ENCODE results near the gene DCC. TPM values are rescaled to one million over a fixed set of nuclear protein-coding genes. Genes with fewer than 3 reads are reported as not detected.

Gene DCC
- total and polyA plus RNA-seq, 10 donors, result 0.03 to 9.2 (median 0.91) TPM; not detected in 1

- H3K4me3 ChIP-seq, result no peak overlapping the region
- DNase-seq, result no peak
- H3K9me3 ChIP-seq, result peaks cover 0 to 18% (median 2%) of the 10 kb centered on the region in 8 donors
- H3K36me3 ChIP-seq, result no peaks in the 10 kb centered on the region
- H3K4me1 ChIP-seq, result no peaks in the 10 kb centered on the region
- TF ChIP-seq CTCF (IDR thresholded peaks at IDR 0.05 in 8 of 11, conservative IDR thresholded peaks at IDR 0.05 in 3 of 11) (no peak), POLR2AphosphoS5 (IDR thresholded peaks at IDR 0.05) (no peak), POLR2A (IDR thresholded peaks at IDR 0.05) (no peak)
- H3K27me3 ChIP-seq (replicated peaks in 1 of 7), result no peaks in the 10 kb centered on the region
- intact Hi-C loops (cut with DNase I; ENCODE audit: low total_unique reads), result no loop called here
- WGBS, 5 donors, result 61 to 76% (median 72%) methylated on average over 2 of the region's 2 CpGs
- no peak overlapping the region for H3K27ac ChIP-seq
These were observed 943.7 kb downstream of the DCC start for GRCh38 chr18:53283708-53284107.

DNA sequence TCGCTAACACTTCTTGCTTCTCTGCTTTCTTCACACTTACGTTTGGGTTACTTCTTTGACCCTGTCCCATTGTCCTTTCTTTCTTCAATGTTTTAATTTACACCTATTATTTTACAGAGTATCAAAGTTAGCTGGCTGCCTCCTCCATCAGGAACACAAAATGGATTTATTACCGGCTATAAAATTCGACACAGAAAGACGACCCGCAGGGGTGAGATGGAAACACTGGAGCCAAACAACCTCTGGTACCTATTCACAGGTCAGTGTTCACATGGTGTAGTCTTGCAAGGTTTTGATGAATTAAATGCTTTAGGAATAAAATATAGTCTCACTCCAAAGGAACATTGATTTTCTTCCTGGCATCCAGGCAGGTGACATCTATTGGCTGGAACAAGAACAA is 965.5 kb downstream of the DCC start:
- no peak for DNase-seq
- H3K27ac ChIP-seq, result no peak overlapping the region
- intact Hi-C loops (cut with DNase I; ENCODE audit: low total_unique reads), result no loop called here
- WGBS, 5 donors, result 82 to 87% (median 83%) methylated on average over 6 of the region's 6 CpGs
- H3K4me3 ChIP-seq, result no peak overlapping the region
- TF ChIP-seq POLR2A (IDR thresholded peaks at IDR 0.05), result no peak
- TF ChIP-seq CTCF (IDR thresholded peaks at IDR 0.05 in 8 of 11, conservative IDR thresholded peaks at IDR 0.05 in 3 of 11), result no peak
- no peak for TF ChIP-seq POLR2AphosphoS5 (IDR thresholded peaks at IDR 0.05)
- H3K9me3 ChIP-seq, result peaks cover 0 to 36% (median 11%) of the 10 kb centered on the region in 8 donors
- no peaks in the 10 kb centered on the region for H3K27me3 ChIP-seq (replicated peaks in 1 of 7)
- H3K4me1 ChIP-seq, result no peaks in the 10 kb centered on the region
- H3K36me3 ChIP-seq, result no peaks in the 10 kb centered on the region

DNA sequence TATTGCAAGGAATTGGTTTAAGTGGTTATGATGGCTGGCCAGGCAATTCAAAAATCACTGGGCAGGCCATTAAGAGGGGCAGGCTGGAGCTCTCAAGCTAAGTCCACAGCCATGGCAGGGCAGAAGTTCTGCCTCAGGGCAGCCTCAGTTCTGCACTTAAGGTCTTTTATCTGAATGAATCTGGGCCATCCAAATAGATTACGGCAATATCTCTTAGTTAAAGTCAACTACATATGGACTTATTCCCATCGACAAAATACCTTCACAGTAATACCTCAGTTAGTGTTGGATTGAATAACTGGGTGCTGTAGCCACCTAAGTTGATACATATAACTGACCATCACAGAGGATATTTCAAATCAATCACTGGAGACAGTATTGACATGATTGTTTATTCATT is 979.6 kb downstream of the DCC start:
- 81 to 96% (median 93%) methylated on average over 2 of the region's 2 CpGs for WGBS, 5 donors
- intact Hi-C loops (cut with DNase I; ENCODE audit: low total_unique reads), result no loop called here
- H3K27ac ChIP-seq, result no peak overlapping the region
- DNase-seq, result no peak
- peaks cover 0 to 28% (median 8%) of the 10 kb centered on the region in 8 donors for H3K9me3 ChIP-seq
- H3K36me3 ChIP-seq, result no peaks in the 10 kb centered on the region
- H3K4me3 ChIP-seq, result no peak overlapping the region
- H3K4me1 ChIP-seq, result no peaks in the 10 kb centered on the region
- H3K27me3 ChIP-seq (replicated peaks in 1 of 7), result no peaks in the 10 kb centered on the region
- no peak for TF ChIP-seq CTCF (IDR thresholded peaks at IDR 0.05 in 8 of 11, conservative IDR thresholded peaks at IDR 0.05 in 3 of 11)
- TF ChIP-seq POLR2A (IDR thresholded peaks at IDR 0.05), result no peak
- TF ChIP-seq POLR2AphosphoS5 (IDR thresholded peaks at IDR 0.05), result no peak

DNA sequence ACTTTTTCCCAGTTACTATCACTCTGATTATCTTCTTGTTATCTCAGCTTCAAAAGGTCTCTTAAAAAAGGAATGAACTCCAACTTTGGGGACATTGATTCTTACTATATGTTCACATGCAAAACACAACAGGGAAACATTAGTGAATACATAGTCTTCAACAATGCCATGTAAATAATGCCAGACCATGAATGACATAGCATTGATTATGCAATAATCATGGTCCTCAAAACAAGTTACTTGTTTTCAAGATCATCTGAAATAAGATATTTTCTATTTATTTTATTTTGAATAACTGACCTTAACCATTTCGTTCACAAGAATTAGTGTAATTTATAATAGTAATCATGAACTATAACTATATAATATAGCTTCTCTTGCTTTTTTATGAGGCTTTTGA is 982.2 kb downstream of the DCC start:
- Histone ChIP-seq H3K4me1 (no peaks in the 10 kb centered on the region), H3K4me3 (no peak overlapping the region), H3K9me3 (peaks cover 0 to 17% (median 3%) of the 10 kb centered on the region in 8 donors), H3K27me3 (replicated peaks in 1 of 7) (no peaks in the 10 kb centered on the region), H3K27ac (no peak overlapping the region), H3K36me3 (no peaks in the 10 kb centered on the region)
- intact Hi-C loops (cut with DNase I; ENCODE audit: low total_unique reads), result no loop called here
- 51 to 76% (median 68%) methylated on average over 1 of the region's 1 CpG for WGBS, 5 donors
- no peak for TF ChIP-seq POLR2AphosphoS5 (IDR thresholded peaks at IDR 0.05)
- no peak for DNase-seq

DNA sequence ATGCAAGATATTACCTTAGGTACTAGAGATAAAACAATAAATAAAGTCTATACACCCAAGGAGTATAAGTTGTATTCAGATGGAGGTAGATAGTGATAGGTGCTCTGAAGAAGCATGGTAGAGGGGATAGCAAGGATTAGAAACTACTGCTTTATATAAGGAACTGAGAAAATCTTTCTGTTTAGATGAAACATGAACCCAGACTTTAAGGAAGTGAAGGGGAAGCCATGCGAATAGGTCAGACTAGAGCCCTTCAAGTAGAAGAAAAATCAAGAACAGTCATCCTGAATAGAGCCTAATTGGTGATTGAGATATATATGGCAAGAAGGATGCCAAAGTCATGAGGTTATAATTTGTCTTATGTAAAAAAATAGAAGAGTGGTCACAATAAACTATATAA is 984.4 kb downstream of the DCC start:
- TF ChIP-seq POLR2A (IDR thresholded peaks at IDR 0.05), result no peak
- TF ChIP-seq CTCF (IDR thresholded peaks at IDR 0.05 in 8 of 11, conservative IDR thresholded peaks at IDR 0.05 in 3 of 11), result no peak
- no peak for TF ChIP-seq POLR2AphosphoS5 (IDR thresholded peaks at IDR 0.05)
- 69 to 80% (median 77%) methylated on average over 1 of the region's 1 CpG for WGBS, 5 donors
- Histone ChIP-seq H3K4me3 (no peak overlapping the region), H3K27me3 (replicated peaks in 1 of 7) (no peaks in the 10 kb centered on the region), H3K9me3 (peaks cover 0 to 7% (median 0%) of the 10 kb centered on the region in 8 donors), H3K27ac (no peak overlapping the region), H3K36me3 (no peaks in the 10 kb centered on the region), H3K4me1 (no peaks in the 10 kb centered on the region)
- DNase-seq, result no peak
- intact Hi-C loops (cut with DNase I; ENCODE audit: low total_unique reads), result no loop called here

All from spleen (tissue), 11 donors.